ENCODE measurements around the gene MTARC2. TPM values are rescaled to one million over a fixed set of nuclear protein-coding genes. Genes with fewer than 3 reads are reported as not detected.

The MTARC2 gene
- polyA plus RNA-seq, 1 donor (not counting 4 experiments of a cell fraction or from before 2014, with no cell fraction given), result 0.75 TPM

DNA sequence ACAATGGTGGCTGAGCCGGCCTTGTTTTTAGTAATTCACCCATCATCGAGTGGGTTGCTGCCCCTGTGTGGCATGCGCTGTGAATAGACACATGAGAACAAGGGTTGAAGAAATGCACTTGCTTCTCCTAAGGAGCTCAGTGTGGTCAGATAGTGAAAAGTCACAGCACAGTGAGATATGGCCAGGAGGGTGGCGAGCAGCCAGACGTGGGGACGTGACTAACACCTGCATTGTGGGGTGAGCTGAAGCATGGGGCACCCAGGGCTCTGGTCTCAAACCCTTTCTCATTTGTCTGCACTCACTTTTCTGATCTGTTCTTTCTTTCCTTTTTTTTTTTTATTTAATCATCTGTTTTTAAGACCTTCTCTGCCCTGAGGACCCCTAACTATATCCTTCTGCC, 52.1 kb downstream of the MTARC2 start:
- dilution Hi-C loops (cut with MboI; ENCODE audit: extremely low pct_ligation_motif_present, low sequenced_read_pairs), result no loop called here
- H3K4me3 ChIP-seq (ENCODE audit: control insufficient read depth in 2 of 3, extremely low read depth in 1 of 3, insufficient read depth in 2 of 3, low read depth in 1 of 3, low read length in 3 of 3), result no peak overlapping the region
- H3K4me2 ChIP-seq (ENCODE audit: control insufficient read depth, extremely low read depth, insufficient read depth, low read depth, low read length), result no peak overlapping the region
- H2AFZ ChIP-seq (ENCODE audit: control insufficient read depth, low read length), result no peak overlapping the region
- no peaks in the 10 kb centered on the region for H4K20me1 ChIP-seq (ENCODE audit: control insufficient read depth, extremely low read depth, insufficient read depth, low read length)
- H3K36me3 ChIP-seq (ENCODE audit: control insufficient read depth in 2 of 2, extremely low read depth in 1 of 2, insufficient read depth in 2 of 2, low read length in 2 of 2), result no peaks in the 10 kb centered on the region
- no peak for TF ChIP-seq EZH2 (IDR thresholded peaks at IDR 0.05; ENCODE audit: low read length)
- TF ChIP-seq, protein P1, sequence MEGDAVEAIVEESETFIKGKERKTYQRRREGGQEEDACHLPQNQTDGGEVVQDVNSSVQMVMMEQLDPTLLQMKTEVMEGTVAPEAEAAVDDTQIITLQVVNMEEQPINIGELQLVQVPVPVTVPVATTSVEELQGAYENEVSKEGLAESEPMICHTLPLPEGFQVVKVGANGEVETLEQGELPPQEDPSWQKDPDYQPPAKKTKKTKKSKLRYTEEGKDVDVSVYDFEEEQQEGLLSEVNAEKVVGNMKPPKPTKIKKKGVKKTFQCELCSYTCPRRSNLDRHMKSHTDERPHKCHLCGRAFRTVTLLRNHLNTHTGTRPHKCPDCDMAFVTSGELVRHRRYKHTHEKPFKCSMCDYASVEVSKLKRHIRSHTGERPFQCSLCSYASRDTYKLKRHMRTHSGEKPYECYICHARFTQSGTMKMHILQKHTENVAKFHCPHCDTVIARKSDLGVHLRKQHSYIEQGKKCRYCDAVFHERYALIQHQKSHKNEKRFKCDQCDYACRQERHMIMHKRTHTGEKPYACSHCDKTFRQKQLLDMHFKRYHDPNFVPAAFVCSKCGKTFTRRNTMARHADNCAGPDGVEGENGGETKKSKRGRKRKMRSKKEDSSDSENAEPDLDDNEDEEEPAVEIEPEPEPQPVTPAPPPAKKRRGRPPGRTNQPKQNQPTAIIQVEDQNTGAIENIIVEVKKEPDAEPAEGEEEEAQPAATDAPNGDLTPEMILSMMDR (optimal IDR thresholded peaks at IDR 0.05 in 1 of 3, IDR thresholded peaks at IDR 0.05 in 1 of 3, conservative IDR thresholded peaks at IDR 0.05 in 1 of 3; ENCODE audit: extremely low read depth in 1 of 3, insufficient read depth in 2 of 3, low read length in 3 of 3), result no peak
- peaks cover 9% of the 10 kb centered on the region for H3K4me1 ChIP-seq (ENCODE audit: control insufficient read depth, extremely low read depth, insufficient read depth, low read length)
- H3K9me3 ChIP-seq (ENCODE audit: control insufficient read depth, low read depth, low read length), result no peaks in the 10 kb centered on the region
- H3K27ac ChIP-seq (ENCODE audit: control insufficient read depth, insufficient read depth, low read length), result no peak overlapping the region
- FAIRE-seq (no peak), DNase-seq (ENCODE audit: low read depth, low spot score) (no peak)
- H3K9me1 ChIP-seq (ENCODE audit: control insufficient read depth, extremely low read depth, insufficient read depth, low read length), result no peaks in the 10 kb centered on the region
- no peaks in the 10 kb centered on the region for H3K79me2 ChIP-seq (ENCODE audit: control insufficient read depth, insufficient read depth, low read length)
- no peak overlapping the region for H3K9ac ChIP-seq (ENCODE audit: control insufficient read depth, extremely low read depth, insufficient read depth, low read length)
- H3K27me3 ChIP-seq (ENCODE audit: control insufficient read depth, extremely low read depth, insufficient read depth, low read length), result no peaks in the 10 kb centered on the region

DNA sequence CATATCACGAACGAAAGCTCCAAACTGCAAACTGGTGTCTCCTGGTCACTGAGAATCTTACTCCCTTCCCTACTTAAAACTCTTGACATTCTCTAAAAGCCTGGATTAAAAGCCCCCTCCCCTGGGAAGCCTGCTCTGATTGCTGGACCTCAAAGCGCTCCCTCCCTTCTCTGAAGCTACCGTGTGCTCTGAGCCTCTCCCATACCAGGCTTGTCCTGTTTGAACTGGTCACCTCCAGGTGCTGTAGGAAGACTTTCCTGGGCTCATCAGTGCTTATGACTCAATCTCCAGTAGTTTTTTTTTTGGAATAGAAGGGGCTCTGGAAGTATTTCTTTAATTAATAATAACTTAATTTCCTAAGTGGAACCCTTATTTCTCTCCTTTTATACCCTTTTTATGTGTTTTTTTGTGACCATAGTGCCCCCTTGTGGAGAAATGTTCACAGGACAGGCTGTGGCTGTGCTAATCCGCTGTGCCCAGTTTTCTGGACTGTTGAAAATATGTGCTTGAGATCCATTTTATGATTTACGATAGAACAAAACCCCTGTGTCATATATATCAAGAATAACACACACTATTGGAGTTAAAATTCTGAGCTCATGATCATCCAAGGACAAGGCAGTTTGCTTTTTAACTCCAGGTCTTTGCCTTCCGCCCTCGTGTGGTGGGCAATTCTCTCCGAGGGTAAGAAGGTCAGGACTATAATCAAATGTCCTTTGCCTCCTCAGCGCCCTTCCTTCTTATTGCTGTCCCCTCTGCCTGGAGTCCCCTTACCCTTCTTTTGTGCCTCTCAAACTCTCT, 55.5 kb downstream of the MTARC2 start:
- DNase-seq (ENCODE audit: low read depth, low spot score) (peak; percentile 4), FAIRE-seq (peak; percentile 67)
- Histone ChIP-seq H3K9me3 (ENCODE audit: control insufficient read depth, low read depth, low read length) (no peaks in the 10 kb centered on the region), H3K4me2 (ENCODE audit: control insufficient read depth, extremely low read depth, insufficient read depth, low read depth, low read length) (no peak overlapping the region), H3K9ac (ENCODE audit: control insufficient read depth, extremely low read depth, insufficient read depth, low read length) (no peak overlapping the region), H3K36me3 (ENCODE audit: control insufficient read depth in 2 of 2, extremely low read depth in 1 of 2, insufficient read depth in 2 of 2, low read length in 2 of 2) (no peaks in the 10 kb centered on the region), H3K27me3 (ENCODE audit: control insufficient read depth, extremely low read depth, insufficient read depth, low read length) (peaks cover 3% of the 10 kb centered on the region), H3K4me3 (ENCODE audit: control insufficient read depth in 2 of 3, extremely low read depth in 1 of 3, insufficient read depth in 2 of 3, low read depth in 1 of 3, low read length in 3 of 3) (no peak overlapping the region), H3K4me1 (ENCODE audit: control insufficient read depth, extremely low read depth, insufficient read depth, low read length) (peaks cover 4% of the 10 kb centered on the region), H3K79me2 (ENCODE audit: control insufficient read depth, insufficient read depth, low read length) (no peaks in the 10 kb centered on the region), H4K20me1 (ENCODE audit: control insufficient read depth, extremely low read depth, insufficient read depth, low read length) (no peaks in the 10 kb centered on the region), H2AFZ (ENCODE audit: control insufficient read depth, low read length) (no peak overlapping the region), H3K9me1 (ENCODE audit: control insufficient read depth, extremely low read depth, insufficient read depth, low read length) (no peaks in the 10 kb centered on the region), H3K27ac (ENCODE audit: control insufficient read depth, insufficient read depth, low read length) (no peak overlapping the region)
- dilution Hi-C loops (cut with MboI; ENCODE audit: extremely low pct_ligation_motif_present, low sequenced_read_pairs), result no loop called here
- TF ChIP-seq, protein P1 (optimal IDR thresholded peaks at IDR 0.05 in 1 of 3, IDR thresholded peaks at IDR 0.05 in 1 of 3, conservative IDR thresholded peaks at IDR 0.05 in 1 of 3; ENCODE audit: extremely low read depth in 1 of 3, insufficient read depth in 2 of 3, low read length in 3 of 3), result peak; percentile 59 to 67 (median 64)
- TF ChIP-seq EZH2 (IDR thresholded peaks at IDR 0.05; ENCODE audit: low read length), result no peak

All from keratinocyte (primary cell).